ENCODE results near the gene TMEM132D.

Gene TMEM132D

GRCh38 chr12:129074379-129074778 lies 829.4 kb downstream of the TMEM132D start:
- Mint-ChIP-seq H3K27ac (no peak overlapping the region), H3K9me3 (no peaks in the 10 kb centered on the region), H3K27me3 (ENCODE audit: low read depth) (peaks cover 28% of the 10 kb centered on the region), H3K4me3 (no peak overlapping the region), H3K36me3 (ENCODE audit: low read depth) (no peaks in the 10 kb centered on the region), H3K4me1 (peaks cover 38% of the 10 kb centered on the region)
- TF ChIP-seq, protein P1, sequence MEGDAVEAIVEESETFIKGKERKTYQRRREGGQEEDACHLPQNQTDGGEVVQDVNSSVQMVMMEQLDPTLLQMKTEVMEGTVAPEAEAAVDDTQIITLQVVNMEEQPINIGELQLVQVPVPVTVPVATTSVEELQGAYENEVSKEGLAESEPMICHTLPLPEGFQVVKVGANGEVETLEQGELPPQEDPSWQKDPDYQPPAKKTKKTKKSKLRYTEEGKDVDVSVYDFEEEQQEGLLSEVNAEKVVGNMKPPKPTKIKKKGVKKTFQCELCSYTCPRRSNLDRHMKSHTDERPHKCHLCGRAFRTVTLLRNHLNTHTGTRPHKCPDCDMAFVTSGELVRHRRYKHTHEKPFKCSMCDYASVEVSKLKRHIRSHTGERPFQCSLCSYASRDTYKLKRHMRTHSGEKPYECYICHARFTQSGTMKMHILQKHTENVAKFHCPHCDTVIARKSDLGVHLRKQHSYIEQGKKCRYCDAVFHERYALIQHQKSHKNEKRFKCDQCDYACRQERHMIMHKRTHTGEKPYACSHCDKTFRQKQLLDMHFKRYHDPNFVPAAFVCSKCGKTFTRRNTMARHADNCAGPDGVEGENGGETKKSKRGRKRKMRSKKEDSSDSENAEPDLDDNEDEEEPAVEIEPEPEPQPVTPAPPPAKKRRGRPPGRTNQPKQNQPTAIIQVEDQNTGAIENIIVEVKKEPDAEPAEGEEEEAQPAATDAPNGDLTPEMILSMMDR (IDR thresholded peaks at IDR 0.05; ENCODE audit: unreplicated experiment in 3 of 3) = no peak

- Mint-ChIP-seq H3K9me3 (no peaks in the 10 kb centered on the region), H3K4me3 (no peak overlapping the region), H3K27me3 (ENCODE audit: low read depth) (peaks cover 27% of the 10 kb centered on the region), H3K4me1 (peaks cover 38% of the 10 kb centered on the region), H3K27ac (no peak overlapping the region), H3K36me3 (ENCODE audit: low read depth) (no peaks in the 10 kb centered on the region)
- TF ChIP-seq, protein P1 (IDR thresholded peaks at IDR 0.05; ENCODE audit: unreplicated experiment in 3 of 3) = no peak
These were observed 830.5 kb downstream of the TMEM132D start for GRCh38 chr12:129073157-129073915.

DNA sequence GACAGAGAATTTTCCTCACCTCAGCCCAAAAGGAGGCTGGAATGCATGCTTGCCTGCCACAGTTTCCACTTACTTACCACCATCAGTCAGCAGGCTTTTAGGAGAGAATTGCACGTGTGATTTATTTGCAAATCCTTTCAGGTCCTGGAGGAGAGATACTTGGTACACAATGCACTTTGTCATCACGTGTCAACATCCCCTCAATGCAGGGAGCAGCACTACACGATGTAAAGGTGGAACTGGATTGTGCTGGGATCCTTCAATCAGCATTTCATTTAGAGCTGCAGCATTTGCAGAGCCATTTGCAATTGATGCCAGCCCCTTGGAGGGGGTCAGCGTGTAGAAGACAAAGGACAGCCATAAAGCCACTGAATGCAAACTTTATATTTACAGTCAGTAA lies 832.5 kb downstream of the TMEM132D start:
- H3K27ac Mint-ChIP-seq = no peak overlapping the region
- H3K9me3 Mint-ChIP-seq = no peaks in the 10 kb centered on the region
- TF ChIP-seq, protein P1 (IDR thresholded peaks at IDR 0.05; ENCODE audit: unreplicated experiment in 3 of 3) = no peak
- H3K4me1 Mint-ChIP-seq = peaks cover 21% of the 10 kb centered on the region
- peaks cover 30% of the 10 kb centered on the region for H3K27me3 Mint-ChIP-seq (ENCODE audit: low read depth)
- no peaks in the 10 kb centered on the region for H3K36me3 Mint-ChIP-seq (ENCODE audit: low read depth)
- no peak overlapping the region for H3K4me3 Mint-ChIP-seq

GRCh38 chr12:129069886-129070285 lies 833.9 kb downstream of the TMEM132D start:
- H3K27me3 Mint-ChIP-seq (ENCODE audit: low read depth) = peaks cover 30% of the 10 kb centered on the region
- no peak overlapping the region for H3K27ac Mint-ChIP-seq
- no peaks in the 10 kb centered on the region for H3K36me3 Mint-ChIP-seq (ENCODE audit: low read depth)
- TF ChIP-seq, protein P1 (IDR thresholded peaks at IDR 0.05; ENCODE audit: unreplicated experiment in 3 of 3) = no peak
- H3K4me3 Mint-ChIP-seq = no peak overlapping the region
- H3K4me1 Mint-ChIP-seq = peaks cover 17% of the 10 kb centered on the region
- H3K9me3 Mint-ChIP-seq = no peaks in the 10 kb centered on the region

- Mint-ChIP-seq H3K36me3 (ENCODE audit: low read depth) (no peaks in the 10 kb centered on the region), H3K27ac (no peak overlapping the region), H3K4me3 (no peak overlapping the region), H3K9me3 (no peaks in the 10 kb centered on the region), H3K4me1 (peaks cover 26% of the 10 kb centered on the region), H3K27me3 (ENCODE audit: low read depth) (peaks cover 26% of the 10 kb centered on the region)
- TF ChIP-seq, protein P1 (IDR thresholded peaks at IDR 0.05; ENCODE audit: unreplicated experiment in 3 of 3) = no peak
These were observed 835.1 kb downstream of the TMEM132D start for GRCh38 chr12:129068684-129069083.

DNA sequence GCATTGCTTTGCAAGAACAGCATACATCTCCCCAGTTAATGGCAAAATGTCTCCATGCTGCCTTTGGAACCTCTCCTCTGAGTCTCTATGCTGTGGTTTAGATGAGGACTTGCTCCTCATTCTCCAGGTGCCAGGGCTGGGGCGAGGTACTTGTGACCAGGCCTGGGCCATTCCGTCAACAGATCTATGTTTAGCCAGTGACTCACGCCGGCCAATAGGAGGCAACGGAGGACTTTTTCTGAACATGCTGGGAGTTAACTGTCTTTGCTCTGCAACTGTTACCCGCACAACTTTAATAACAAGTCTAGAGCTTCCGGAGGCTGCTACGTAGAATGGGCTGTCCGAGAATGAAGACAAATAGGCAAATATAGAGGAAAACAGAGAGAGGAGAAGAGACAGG lies 836.3 kb downstream of the TMEM132D start:
- Mint-ChIP-seq H3K4me1 (peaks cover 25% of the 10 kb centered on the region), H3K4me3 (no peak overlapping the region), H3K36me3 (ENCODE audit: low read depth) (no peaks in the 10 kb centered on the region), H3K27me3 (ENCODE audit: low read depth) (peaks cover 22% of the 10 kb centered on the region), H3K27ac (no peak overlapping the region), H3K9me3 (no peaks in the 10 kb centered on the region)
- TF ChIP-seq, protein P1 (IDR thresholded peaks at IDR 0.05; ENCODE audit: unreplicated experiment in 3 of 3) = peak in 1 of 3 experiments; percentile 12

Measured in nephron (organoid).